Measurements from ENCODE around the gene DALRD3.

Gene DALRD3

DNA sequence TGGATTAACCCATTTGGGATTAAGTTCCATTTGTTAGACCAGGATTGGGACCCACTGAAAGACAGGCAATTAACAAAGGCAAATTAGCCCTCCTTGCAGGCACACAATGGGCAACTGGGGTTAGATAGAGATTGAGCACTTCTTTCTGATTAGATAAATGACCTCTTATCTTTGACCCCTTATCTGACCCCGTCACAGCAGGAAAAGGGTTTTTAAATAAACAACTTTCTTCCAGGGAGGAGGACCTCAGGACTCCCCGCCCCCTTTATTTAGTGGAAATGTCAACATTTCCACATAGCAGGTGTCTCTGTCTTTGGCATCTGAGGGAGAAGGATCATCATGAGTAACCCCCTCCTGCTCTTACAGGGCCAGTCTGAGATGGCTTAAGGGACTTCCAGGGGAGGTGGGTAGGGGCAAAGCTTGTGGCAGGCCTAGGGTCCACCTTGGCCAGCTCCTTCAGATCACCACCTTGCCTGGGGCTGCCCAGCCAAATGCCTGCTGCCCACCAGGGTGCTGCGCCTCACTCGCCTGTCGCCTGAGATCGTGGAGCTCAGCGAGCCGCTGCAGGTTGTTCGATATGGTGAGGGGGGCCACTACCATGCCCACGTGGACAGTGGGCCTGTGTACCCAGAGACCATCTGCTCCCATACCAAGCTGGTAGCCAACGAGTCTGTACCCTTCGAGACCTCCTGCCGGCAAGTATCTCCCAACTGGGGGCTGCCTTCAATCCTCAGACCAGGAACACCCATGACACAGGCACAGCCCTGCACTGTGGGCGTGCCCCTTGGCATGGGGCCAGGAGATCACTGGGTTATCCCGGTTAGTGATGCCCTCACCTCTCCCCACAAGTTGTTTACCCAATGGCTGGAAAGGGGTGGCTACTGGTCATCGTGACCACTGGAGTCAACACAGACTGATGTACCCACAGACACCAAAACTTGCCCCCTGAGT, 13.8 kb downstream of the DALRD3 start:
- DNase-seq (ENCODE audit: low read depth), result no peak

DNA sequence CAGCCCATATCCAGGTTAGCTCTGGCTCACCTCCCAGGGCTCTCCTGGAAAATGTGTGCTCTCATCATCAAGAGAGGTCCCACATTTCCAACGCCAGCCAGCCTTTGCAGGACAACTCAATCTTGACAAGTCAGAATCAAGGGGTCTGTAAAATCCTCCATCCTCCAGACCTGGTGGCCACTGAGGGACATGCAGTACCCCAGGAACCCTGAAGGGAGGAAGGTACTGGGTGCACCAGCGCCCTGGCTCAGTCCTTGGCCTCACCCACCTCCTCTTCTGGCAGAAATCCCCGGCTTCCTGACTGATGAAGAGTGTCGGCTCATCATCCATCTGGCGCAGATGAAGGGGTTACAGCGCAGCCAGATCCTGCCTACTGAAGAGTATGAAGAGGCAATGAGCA, 17.2 kb downstream of the DALRD3 start:
- DNase-seq (ENCODE audit: low read depth), result no peak

DNA sequence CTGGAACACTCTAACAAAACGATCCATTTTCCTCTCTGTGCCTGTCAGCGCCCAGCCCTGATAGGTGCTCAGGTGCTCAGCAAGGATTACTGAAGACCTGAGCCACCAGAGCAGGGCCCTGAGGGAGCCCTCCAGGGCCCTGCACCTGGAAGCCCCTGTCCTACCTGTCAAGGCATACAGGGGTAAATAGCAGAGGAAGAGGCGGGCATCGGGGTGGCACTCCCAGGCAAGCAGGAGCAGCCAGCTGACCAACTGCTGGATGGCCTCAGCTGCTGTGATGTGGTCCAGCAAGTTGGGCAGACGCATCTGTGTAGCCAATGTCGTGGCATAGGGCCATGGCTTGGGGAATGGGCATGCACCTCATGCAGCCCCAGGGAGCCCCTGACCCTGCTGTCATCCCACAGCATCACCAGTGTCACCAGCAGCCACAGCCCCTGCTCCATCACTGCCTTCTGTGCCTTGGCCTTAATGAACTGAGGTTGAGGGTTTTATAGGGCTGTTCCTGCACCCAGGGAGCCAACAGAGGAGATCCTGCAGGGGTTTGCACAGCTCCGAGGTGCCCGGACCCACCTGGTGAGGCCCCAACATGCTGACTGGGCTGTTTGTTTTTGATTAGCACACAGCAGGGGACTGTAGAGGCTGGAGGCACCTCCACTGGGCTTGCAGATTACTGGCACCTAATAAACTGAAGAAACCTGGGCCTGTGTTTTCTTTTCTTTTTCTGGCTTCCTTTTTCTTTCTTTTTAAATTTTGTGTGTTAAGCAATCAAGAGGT, 19.1 kb downstream of the DALRD3 start:
- DNase-seq (ENCODE audit: low read depth), result no peak

DNA sequence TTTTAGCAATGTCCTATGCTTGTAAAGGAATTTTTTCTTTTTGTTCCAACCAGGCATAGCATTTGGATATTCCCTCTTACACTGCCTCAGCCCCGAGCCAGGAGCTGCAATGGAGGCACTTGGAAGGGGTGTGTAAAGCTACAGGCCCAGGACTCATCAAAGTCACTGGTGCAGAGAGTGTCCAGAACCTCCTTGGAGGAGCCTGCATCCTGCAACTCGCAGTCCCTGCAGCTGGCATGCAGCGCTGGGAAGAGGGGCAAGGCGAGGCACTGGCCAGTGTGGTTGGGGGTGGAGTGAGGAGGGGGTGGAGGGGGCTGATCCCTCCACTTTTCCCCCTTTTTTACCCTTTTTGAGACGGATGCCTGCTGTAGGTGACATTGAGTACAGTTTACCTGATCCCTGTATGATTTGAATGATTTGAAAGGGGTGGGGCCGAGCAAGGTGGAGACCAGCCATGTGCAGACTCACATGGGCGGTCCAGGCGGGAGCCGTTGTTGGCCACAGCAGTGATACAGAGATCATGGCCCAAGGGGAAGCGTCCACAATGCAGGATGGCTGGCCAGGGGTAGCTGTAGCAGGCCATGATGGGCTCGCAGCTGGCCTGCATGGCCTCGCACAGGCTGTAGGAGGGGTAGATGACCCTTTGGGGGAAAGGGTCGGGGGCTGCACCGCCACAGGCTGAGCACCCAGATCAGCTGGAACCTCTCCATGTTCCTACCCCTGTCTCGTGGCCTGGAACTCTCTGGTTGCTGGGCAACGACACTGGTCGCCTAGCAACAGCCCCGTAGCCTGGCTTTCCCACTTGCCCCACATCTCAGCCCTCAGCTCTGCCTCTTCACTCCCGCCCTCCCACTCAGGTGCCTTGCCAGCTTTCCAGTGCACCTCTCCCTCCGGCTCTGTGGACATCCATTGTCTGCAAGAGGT, 20.4 kb downstream of the DALRD3 start:
- DNase-seq (ENCODE audit: low read depth), result no peak

DNA sequence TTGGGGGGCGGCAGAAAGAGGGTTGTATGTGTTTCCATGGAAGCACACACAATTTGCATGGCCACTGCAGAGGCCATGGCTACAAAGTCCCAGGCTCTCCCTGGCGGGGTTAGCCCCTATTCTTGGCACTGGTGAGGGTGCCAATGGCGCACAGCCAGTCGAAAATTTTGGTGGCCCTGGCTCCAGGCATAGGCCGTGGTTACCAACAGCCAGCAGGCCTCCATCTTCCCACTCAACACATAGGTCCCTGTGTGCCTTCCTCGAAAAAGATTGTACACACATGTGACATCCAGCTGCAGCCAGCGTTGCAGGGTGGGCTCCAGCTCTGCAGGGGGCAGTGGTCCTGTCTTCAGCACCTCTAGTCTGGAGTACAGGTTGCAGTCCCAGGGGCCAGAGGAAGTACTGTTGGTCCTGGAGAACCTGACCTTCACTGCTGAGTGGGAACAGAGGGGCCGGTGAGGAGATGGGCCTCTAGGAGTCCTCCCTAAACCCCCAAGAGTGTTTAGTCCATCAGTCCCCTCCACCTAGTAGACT, 21.2 kb downstream of the DALRD3 start:
- DNase-seq (ENCODE audit: low read depth), result no peak

DNA sequence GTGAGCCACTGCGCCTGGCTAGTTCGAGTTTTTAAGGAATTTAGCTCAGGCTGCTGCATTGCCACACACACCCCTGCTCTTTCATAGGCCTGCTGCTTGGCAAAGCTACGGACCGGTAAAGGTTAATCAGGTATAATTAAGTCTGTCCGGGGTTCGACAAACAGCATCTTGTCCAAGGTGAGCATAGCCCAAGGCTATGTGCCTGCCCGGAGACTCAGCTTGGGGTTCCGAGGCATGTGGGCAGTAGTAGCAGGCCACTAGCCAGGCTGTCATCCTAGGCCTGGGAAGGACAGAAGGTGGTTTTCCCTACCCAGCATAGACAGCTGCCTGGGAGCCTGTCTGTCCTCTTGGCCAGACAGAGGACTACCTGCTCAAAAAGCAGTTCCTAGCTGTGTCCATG, 21.7 kb downstream of the DALRD3 start:
- DNase-seq (ENCODE audit: low read depth), result no peak

DNA sequence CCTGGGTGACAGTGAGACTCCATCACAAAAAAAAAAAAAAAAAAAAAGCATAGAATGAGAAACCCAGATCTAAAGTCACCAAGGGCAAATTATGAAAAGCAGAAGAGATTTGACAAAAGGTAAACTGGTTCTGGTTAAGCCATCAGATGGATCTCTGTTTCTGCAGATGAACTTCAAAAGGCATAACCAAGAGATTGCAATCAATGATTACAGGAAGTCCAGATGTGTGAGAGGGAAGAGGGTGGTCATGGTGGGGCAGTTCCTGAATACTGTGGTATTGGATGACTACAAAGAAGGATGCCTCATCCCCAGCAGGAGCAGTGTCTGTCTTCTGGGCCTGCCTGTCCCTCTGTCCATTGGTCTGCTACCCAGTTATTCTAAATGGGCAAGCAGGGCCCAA, 24.5 kb downstream of the DALRD3 start:
- DNase-seq (ENCODE audit: low read depth), result no peak

DNA sequence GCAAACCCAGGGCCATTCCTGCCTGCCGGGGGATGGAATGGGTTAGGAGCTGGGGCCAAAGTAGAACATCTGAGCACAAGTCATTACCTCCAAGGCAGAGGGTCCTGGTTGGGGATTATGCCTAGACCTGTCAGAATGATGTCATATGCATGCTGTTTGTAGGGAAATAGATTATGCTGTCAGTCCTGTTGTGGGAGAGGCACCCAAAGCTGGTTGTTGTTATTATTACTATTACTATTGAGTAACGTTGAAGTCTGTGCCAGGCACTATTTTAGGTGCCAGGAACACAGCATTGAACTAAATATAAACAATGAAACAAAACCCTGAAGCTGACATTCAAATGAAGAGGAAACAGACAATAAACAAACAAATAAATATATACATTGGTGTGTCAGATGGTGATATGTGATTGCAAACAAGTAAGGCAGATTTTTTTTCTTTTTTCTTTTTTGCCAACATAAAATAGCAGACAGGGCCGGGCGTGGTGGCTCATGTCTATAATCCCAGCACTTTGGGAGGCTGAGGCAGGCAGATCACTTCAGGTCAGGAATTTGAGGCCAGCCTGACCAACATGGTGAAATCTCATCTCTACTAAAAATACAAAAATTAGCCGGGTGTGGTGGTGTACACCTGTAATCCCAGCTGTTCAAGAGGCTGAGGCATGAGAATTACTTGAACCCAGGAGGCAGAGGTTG, 26.4 kb downstream of the DALRD3 start:
- DNase-seq (ENCODE audit: low read depth), result no peak

DNA sequence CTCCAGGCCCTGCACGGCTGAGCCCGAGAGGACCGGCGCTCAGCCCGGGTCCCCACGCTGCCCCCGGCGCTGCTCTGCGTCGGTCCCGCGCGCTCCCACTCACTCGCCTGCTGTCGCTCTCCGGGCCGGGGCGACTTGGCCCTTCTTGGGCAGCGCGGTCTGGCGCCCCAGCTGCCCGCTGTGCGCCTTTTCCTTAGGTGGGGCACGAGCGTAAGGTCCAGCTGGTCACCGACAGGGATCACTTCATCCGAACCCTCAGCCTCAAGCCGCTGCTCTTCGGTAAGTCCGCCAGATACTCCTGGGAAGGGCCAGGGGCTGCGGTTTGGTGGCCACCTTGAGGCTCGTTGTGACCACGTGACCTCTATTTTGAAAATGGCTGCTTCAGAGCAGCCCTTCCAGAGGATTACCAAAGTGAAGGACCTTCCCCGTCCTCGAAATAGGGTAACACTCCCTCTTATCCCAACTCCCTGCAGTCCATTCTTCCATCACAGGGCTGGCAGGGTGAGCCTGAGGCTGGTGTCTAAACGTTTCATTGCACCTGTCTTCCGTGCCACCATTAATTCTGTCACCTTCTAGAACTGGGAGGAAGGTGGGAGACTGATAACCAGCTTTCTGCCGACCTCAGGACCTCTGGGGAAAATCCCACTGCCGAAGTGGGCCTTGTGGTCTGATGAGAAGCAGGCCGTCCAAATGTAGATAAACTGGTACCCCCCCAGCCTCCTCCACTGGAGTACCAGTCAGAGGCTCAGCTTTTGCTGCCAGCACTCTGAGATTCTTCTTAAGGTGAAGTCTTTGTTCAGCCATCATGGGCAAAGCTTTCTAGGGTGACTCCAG, 27.5 kb downstream of the DALRD3 start:
- no peak for DNase-seq (ENCODE audit: low read depth)

DNA sequence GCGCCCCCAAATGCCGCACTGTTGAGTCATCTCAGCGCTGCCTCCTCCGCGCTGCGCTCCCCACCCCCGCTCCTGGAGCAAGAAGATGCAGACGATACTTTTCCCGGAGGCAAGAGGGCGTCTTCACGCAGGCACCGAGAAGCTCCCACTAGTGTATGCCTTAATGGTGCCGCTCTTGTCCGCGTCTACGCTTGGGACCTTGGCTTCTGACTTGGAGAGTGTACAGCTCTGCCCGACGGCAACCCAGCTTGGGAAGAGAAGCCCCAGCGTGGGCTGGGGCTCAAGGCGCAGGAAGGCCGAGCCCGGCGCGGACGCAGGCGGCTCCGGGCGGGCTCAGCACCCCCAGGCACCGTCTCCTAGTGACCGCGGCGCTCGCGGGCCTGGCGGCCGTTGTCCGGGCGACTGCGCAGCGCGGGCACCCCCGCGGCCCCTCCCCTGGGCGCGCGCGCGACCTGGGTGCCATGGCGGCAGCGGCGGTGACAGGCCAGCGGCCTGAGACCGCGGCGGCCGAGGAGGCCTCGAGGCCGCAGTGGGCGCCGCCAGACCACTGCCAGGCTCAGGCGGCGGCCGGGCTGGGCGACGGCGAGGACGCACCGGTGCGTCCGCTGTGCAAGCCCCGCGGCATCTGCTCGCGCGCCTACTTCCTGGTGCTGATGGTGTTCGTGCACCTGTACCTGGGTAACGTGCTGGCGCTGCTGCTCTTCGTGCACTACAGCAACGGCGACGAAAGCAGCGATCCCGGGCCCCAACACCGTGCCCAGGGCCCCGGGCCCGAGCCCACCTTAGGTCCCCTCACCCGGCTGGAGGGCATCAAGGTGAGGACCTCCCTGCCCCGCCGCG, 28.4 kb downstream of the DALRD3 start, which contains the start of gene P4HTM:
TSS of gene P4HTM (plus strand) at position 446 of the 840 bp plus-strand sequence. CDS start at position 462, 16 bp downstream.
- DNase-seq (ENCODE audit: low read depth), result peak; percentile 76

DNA sequence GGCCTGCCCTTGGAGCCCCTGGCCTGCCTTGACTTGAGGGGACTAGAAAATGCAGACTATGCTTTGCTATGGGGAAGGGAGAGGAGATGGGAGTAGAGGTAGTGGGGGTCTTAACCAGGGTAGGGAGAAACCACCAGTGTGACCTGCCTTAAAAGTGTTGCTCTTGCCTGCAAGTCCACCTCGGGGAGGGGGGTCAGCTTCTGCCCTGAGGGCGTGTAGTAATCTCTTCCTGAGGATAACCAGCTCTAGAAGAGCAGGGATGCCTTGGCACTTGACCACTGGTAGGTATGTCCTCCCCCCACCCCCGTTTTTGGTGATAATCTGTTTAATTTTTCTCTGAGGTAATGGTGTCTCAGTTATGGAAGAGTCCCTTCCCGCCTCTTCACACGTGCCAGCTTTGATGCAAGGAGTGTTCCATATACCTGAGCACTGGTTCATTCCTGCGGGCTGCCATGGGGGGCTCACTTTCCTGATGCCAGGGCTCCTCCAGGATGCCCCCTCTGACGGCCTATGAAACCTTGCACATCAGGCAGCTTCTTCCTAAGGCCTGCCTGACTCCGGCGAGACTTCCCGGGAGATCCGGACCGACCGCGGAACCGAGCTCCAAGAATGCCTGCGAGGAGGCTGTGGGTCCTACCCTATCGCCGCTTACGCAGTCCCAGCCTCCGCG, 29.1 kb downstream of the DALRD3 start:
- DNase-seq (ENCODE audit: low read depth), result no peak

DNA sequence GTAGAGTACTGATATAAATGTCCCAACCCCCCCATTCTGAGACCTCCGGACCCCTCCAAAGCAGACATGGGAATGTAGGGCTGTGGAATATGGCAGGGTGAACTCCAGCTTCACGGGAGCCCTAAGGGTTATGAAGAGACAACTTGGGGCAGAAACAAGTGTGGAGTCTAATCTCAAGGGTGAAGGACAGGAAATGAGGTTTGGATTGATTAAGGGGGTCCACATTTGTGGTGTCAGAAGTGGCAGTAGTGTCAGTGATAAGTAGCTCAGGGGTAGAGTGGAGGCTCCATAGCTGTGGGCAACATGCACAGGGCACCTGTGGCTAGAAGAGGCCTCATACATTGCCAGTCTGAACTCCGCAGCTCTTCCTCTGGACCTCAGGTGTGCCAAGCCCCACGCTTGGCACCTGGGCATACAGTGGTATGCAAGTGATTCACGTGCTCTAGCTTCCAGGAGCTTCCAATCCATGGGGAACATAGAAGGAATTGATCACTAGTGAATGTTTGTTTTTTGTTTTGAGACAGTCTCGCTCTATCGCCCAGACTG, 32.5 kb downstream of the DALRD3 start:
- no peak for DNase-seq (ENCODE audit: low read depth)

DNA sequence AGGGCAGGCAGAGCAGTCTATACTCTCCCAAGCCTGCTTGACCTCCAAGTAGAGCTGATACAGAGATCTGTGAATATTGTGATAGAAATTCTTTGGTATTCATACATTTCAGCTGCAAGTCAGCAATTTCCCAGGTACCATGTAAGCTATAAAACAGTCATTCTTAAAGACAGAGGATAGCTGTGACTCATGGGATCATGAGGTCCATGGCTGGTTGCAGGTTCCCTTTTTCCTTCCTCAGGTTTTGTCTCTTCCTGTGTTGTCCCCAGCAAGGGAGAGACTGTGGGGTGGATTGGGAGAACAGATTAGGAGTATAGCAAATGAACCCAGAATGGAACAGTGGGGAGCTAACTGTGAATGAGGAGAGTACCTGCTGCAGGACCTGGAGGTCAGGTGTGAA, 33.7 kb downstream of the DALRD3 start:
- no peak for DNase-seq (ENCODE audit: low read depth)

DNA sequence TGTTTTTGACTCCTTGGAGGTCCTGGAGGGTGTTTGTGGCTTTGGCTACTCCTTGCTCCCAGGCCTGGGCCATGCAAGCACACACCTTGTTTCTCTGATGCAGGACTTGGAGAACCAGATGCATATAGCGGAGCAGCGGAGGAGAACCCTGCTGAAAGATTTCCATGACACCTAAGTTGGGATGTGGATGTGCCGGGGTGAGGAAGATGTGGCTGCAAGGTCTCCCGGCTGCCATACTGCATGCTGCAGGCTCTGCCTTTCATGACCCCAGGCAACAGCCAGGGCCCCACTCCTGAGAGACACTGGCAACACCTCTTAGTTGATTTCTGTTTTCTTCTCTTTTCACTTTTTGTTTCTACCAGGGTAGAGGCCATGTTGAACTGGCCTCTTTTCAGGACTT, 35.3 kb downstream of the DALRD3 start:
- no peak for DNase-seq (ENCODE audit: low read depth)

DNA sequence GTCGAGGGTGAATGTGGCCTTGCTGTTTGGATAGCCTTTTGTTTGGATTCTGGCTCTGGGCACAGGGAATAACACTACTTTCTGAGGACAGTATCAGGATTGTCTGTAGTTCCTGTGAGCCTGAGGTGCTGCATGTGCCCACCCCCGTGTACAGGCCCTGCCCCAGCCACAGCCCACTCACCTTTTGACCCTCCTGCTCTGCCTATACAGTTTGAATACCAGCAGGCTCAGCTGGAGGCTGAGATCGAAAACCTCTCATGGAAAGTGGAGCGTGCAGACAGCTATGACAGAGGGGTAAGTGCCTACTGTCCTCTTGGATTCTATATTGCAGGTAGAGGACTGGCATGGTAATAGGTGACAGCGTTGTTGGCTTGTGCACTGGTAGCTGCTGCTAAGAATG, 35.7 kb downstream of the DALRD3 start:
- no peak for DNase-seq (ENCODE audit: low read depth)

DNA sequence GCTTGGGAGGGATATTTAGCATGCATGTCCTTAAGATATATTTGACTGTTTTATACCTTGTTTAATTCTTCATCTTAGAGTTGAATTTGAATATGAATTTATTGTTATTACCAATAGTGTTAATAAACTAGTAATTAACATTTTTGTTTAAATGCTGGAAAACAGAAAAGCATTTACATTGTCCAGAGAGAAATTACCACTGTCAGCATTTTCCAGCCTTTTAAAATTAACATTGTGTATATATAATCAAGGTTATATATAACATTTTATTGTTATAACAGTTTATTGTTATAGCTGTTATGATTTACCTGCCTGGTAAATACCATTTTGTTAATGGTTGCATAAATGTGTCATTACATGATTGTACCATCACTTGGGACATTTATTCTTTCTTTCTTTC, 36.4 kb downstream of the DALRD3 start:
- no peak for DNase-seq (ENCODE audit: low read depth)

DNA sequence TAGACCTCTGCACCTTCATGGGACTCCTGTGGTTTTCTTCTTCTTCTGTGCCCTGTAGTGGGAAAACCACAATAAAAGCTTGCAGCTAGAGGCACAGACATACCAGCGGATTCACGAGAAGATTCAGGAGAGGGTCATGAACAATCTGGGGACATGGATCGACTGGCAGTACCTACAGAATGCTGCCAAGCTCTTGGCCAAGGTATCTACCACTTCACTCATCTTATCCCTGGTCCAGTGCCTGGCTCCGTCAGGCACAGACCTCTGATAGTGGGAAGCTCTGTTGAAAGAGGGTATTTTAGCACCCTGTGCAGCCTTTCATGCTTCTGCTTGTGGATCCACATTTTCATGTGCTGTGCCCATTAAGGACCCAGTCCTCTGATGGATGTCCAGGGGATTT, 38.1 kb downstream of the DALRD3 start:
- no peak for DNase-seq (ENCODE audit: low read depth)

DNA sequence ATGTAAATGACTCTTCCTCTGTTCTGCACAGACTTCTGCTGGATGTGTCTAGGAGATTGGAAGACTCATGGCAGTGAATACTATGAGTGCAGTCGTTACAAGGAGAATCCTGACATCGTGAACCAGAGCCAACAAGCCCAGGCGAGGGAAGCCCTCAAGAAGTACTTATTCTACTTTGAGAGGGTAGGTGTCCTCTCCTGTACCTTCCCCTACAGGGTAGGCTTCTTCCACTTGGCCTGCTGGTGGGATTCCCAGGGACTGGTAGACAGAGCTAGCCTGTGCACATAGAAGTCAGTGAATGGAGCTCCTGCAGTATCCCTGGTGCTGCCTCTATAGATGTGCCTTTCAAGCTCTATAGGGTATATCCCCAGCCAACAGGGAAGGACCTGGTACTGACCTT, 38.9 kb downstream of the DALRD3 start:
- DNase-seq (ENCODE audit: low read depth), result no peak

Data from stimulated activated CD8-positive, alpha-beta memory T cell treated with anti-CD3 and anti-CD28 coated beads, Interleukin-4, amount 100 ng/mL, for 24 hours (primary cell).